HEK293 (cell line): ENCODE data around the gene DMD.

Source experiments
- CTCF ChIA-PET: fragments of 350-600 bp; formaldehyde crosslinking; extraction: SDS; loops from one replicate; lab custom pipeline; 2021; ENCODE audit warnings: antibody characterized with exemption; lab: Yijun Ruan, JAX
- POLR2A ChIA-PET: fragments of 300-600 bp; formaldehyde crosslinking; extraction: SDS; loops from one replicate; lab custom pipeline; 2020; ENCODE audit warnings: antibody characterized with exemption, inconsistent platforms; lab: Yijun Ruan, JAX
- H3K27ac ChIP-seq: fragments of 200-500 bp; sonication (Bioruptor generic); 2 replicates; pipeline ENCODE4 v1.5.1; 2014; ENCODE audit warnings: low read depth, low read length, control low read depth, inconsistent platforms; ENCODE audit errors: extremely low read depth
- H3K36me3 ChIP-seq, 2 experiments: fragments of 200-500 bp in 1 of 2; sonication (Bioruptor generic) in 1 of 2; 1 replicate in 1 of 2; 2 replicates in 1 of 2; pipeline ENCODE4 v1.5.1; 2014 to 2017; ENCODE audit warnings: inconsistent platforms in 2 of 2, low read length in 2 of 2; ENCODE audit not compliant: control insufficient read depth in 2 of 2, insufficient read depth in 1 of 2
- H3K4me1 ChIP-seq: fragments of 200-500 bp; sonication (Bioruptor generic); 2 replicates; pipeline ENCODE4 v1.5.1; 2014; ENCODE audit warnings: mild to moderate bottlenecking, low read length, inconsistent platforms; ENCODE audit not compliant: control insufficient read depth, insufficient read depth
- H3K4me3 ChIP-seq: 2 replicates; pipeline ENCODE4 v1.5.1; 2011; ENCODE audit warnings: low read depth, mild to moderate bottlenecking, control low read depth, low read length, moderate library complexity
- H3K9me3 ChIP-seq: fragments of 200-500 bp; sonication (Bioruptor generic); 2 replicates; pipeline ENCODE4 v1.5.1; 2014; ENCODE audit warnings: low read depth, low read length, inconsistent platforms; ENCODE audit not compliant: control insufficient read depth, insufficient read depth
- KLF8 ChIP-seq: fragments of 450-650 bp; formaldehyde crosslinking; IDR thresholded peaks from 2 replicates; pipeline ENCODE4 v1.5.1; 2016; ENCODE audit warnings: missing biosample characterization, missing genetic modification characterization
- MEIS1 ChIP-seq: sonication (generic); formaldehyde crosslinking; IDR thresholded peaks from 2 replicates; pipeline ENCODE4 v1.8.1; 2022; ENCODE audit warnings: missing genetic modification reagents, mild to moderate bottlenecking, borderline replicate concordance
- OVOL3 ChIP-seq: fragments of 450-650 bp; formaldehyde crosslinking; IDR thresholded peaks from 2 replicates; pipeline ENCODE4 v1.5.1; 2016; ENCODE audit warnings: missing biosample characterization, missing genetic modification characterization
- PATZ1 ChIP-seq: fragments of 450-650 bp; formaldehyde crosslinking; IDR thresholded peaks from 2 replicates; pipeline ENCODE4 v1.5.1; 2016; ENCODE audit warnings: missing biosample characterization, missing genetic modification characterization
- SALL2 ChIP-seq: fragments of 450-650 bp; formaldehyde crosslinking; IDR thresholded peaks from 2 replicates; pipeline ENCODE4 v1.5.0; 2017; ENCODE audit warnings: missing biosample characterization, mild to moderate bottlenecking, missing genetic modification characterization, borderline replicate concordance
- ZBTB6 ChIP-seq: fragments of 450-650 bp; formaldehyde crosslinking; IDR thresholded peaks from 2 replicates; pipeline ENCODE4 v1.5.1; 2017; ENCODE audit warnings: missing biosample characterization, missing genetic modification characterization
- ZFP69B ChIP-seq: fragments of 450-650 bp; formaldehyde crosslinking; IDR thresholded peaks from 2 replicates; pipeline ENCODE4 v1.5.1; 2016; ENCODE audit warnings: missing biosample characterization, missing genetic modification characterization
- ZIC2 ChIP-seq: fragments of 450-650 bp; formaldehyde crosslinking; IDR thresholded peaks from 2 replicates; pipeline ENCODE4 v1.5.1; 2016; ENCODE audit warnings: missing biosample characterization, missing genetic modification characterization
- ZNF112 ChIP-seq: fragments of 450-650 bp; formaldehyde crosslinking; IDR thresholded peaks from 2 replicates; pipeline ENCODE4 v1.5.0; 2017; ENCODE audit warnings: missing biosample characterization, missing genetic modification characterization
- ZNF121 ChIP-seq: fragments of 450-650 bp; formaldehyde crosslinking; IDR thresholded peaks from 2 replicates; pipeline ENCODE4 v1.5.1; 2016; ENCODE audit warnings: missing biosample characterization, missing genetic modification characterization
- ZNF133 ChIP-seq: fragments of 450-650 bp; formaldehyde crosslinking; IDR thresholded peaks from 2 replicates; pipeline ENCODE4 v1.5.1; 2016; ENCODE audit warnings: missing biosample characterization, missing genetic modification characterization
- ZNF214 ChIP-seq: fragments of 450-650 bp; formaldehyde crosslinking; IDR thresholded peaks from 2 replicates; pipeline ENCODE4 v1.5.1; 2017; ENCODE audit warnings: missing biosample characterization, mild to moderate bottlenecking, missing genetic modification characterization, borderline replicate concordance
- ZNF266 ChIP-seq: fragments of 450-650 bp; formaldehyde crosslinking; IDR thresholded peaks from 2 replicates; pipeline ENCODE4 v1.5.1; 2016; ENCODE audit warnings: missing biosample characterization, missing genetic modification characterization, low read depth
- ZNF274 ChIP-seq, 2 experiments: fragments of 200-500 bp in 1 of 2; fragments of 450-650 bp in 1 of 2; sonication (Bioruptor generic) in 1 of 2; formaldehyde crosslinking in 1 of 2; IDR thresholded peaks; 2 replicates each; pipeline versions ENCODE4 v1.5.1 to v1.6.1; 2014 to 2016; ENCODE audit warnings: borderline replicate concordance in 1 of 2, inconsistent platforms in 1 of 2, low read length in 1 of 2, missing biosample characterization in 1 of 2, missing genetic modification characterization in 1 of 2
- ZNF354C ChIP-seq: fragments of 450-650 bp; formaldehyde crosslinking; IDR thresholded peaks from 2 replicates; pipeline ENCODE4 v1.5.1; 2016; ENCODE audit warnings: missing biosample characterization, missing genetic modification characterization, low read depth, borderline replicate concordance
- ZNF48 ChIP-seq: fragments of 450-650 bp; formaldehyde crosslinking; IDR thresholded peaks from 2 replicates; pipeline ENCODE4 v1.5.1; 2016; ENCODE audit warnings: missing biosample characterization, missing genetic modification characterization
- ZNF513 ChIP-seq: fragments of 450-650 bp; IDR thresholded peaks from 2 replicates; pipeline ENCODE4 v1.5.1; 2018; ENCODE audit warnings: missing biosample characterization, missing genetic modification characterization
- ZNF521 ChIP-seq: fragments of 450-650 bp; formaldehyde crosslinking; IDR thresholded peaks from 2 replicates; pipeline ENCODE4 v1.5.1; 2017; ENCODE audit warnings: missing biosample characterization, mild to moderate bottlenecking, missing genetic modification characterization
- ZNF629 ChIP-seq: fragments of 450-650 bp; formaldehyde crosslinking; IDR thresholded peaks from 2 replicates; pipeline ENCODE4 v1.5.1; 2017; ENCODE audit warnings: missing biosample characterization, missing genetic modification characterization
- ZNF645 ChIP-seq: fragments of 450-650 bp; formaldehyde crosslinking; IDR thresholded peaks from 2 replicates; pipeline ENCODE4; 2016; ENCODE audit warnings: missing biosample characterization, missing genetic modification characterization
- ZNF658 ChIP-seq: fragments of 450-650 bp; formaldehyde crosslinking; IDR thresholded peaks from 2 replicates; pipeline ENCODE4; 2016; ENCODE audit warnings: missing biosample characterization, missing genetic modification characterization
- ZNF660 ChIP-seq: fragments of 450-650 bp; IDR thresholded peaks from 2 replicates; pipeline ENCODE4 v1.5.1; 2018; ENCODE audit warnings: missing biosample characterization, mild to moderate bottlenecking, missing genetic modification characterization
- ZNF843 ChIP-seq: fragments of 450-650 bp; formaldehyde crosslinking; IDR thresholded peaks from 2 replicates; pipeline ENCODE4 v1.5.1; 2016; ENCODE audit warnings: missing biosample characterization, missing genetic modification characterization
- ZSCAN23 ChIP-seq: fragments of 450-650 bp; formaldehyde crosslinking; IDR thresholded peaks from 2 replicates; pipeline ENCODE4 v1.5.1; 2016; ENCODE audit warnings: missing biosample characterization, missing genetic modification characterization

DMD gene

GRCh38 chrX:31338991-31339350 is 1872.4 kb downstream of the DMD start (continued):
- TF ChIP-seq ZNF843 (no peak), ZNF48 (no peak), OVOL3 (tag by site-specific recombination) (no peak), ZNF266 (tag by site-specific recombination) (no peak), ZNF112 (tag by site-specific recombination) (no peak), MEIS1 (CRISPR knock-in tag) (no peak), SALL2 (tag by site-specific recombination) (no peak)

GRCh38 chrX:31337332-31337731 is 1874.0 kb downstream of the DMD start:
- Histone ChIP-seq H3K36me3 (no peaks in the 10 kb centered on the region), H3K4me3 (no peak overlapping the region), H3K9me3 (no peaks in the 10 kb centered on the region), H3K27ac (no peak overlapping the region), H3K4me1 (peaks cover 9% of the 10 kb centered on the region; the same call in 1 of the 2 replicates)
- TF ChIP-seq ZFP69B: no peak
- ChIA-PET CTCF (interaction anchor here (0.6 kb wide), 1 partner anchor 11 kb away, joined by 3 read pairs; no protein-coding TSS in a partner anchor), POLR2A (no interaction called here)

GRCh38 chrX:31336419-31336818 is 1874.9 kb downstream of the DMD start:
- Histone ChIP-seq H3K27ac (no peak overlapping the region), H3K4me3 (no peak overlapping the region), H3K9me3 (no peaks in the 10 kb centered on the region), H3K36me3 (no peaks in the 10 kb centered on the region), H3K4me1 (peaks cover 12% of the 10 kb centered on the region)
- no peak for TF ChIP-seq ZNF658 (tag by site-specific recombination)
- TF ChIP-seq ZNF843: no peak
- TF ChIP-seq ZNF133 (tag by site-specific recombination): no peak
- TF ChIP-seq ZNF48: no peak
- no peak for TF ChIP-seq ZNF645 (tag by site-specific recombination)
- no peak for TF ChIP-seq ZSCAN23 (tag by site-specific recombination)
- no peak for TF ChIP-seq PATZ1 (tag by site-specific recombination)
- TF ChIP-seq ZNF274 (IDR thresholded peaks at IDR 0.05; ENCODE audit: low read length): no peak
- TF ChIP-seq ZNF274 (tag by site-specific recombination; IDR thresholded peaks at IDR 0.05; ENCODE audit: borderline replicate concordance): no peak
- no peak for TF ChIP-seq ZBTB6 (tag by site-specific recombination)
- TF ChIP-seq ZNF121 (tag by site-specific recombination): no peak
- no peak for TF ChIP-seq ZNF513 (tag by site-specific recombination)
- no peak for TF ChIP-seq KLF8 (tag by site-specific recombination)
- no peak for TF ChIP-seq ZNF354C (tag by site-specific recombination)
- no peak for TF ChIP-seq ZNF521
- no peak for TF ChIP-seq ZNF214
- no peak for TF ChIP-seq ZNF660 (tag by site-specific recombination)
- TF ChIP-seq ZNF629 (tag by site-specific recombination): no peak
- TF ChIP-seq ZNF266 (tag by site-specific recombination): no peak
- no peak for TF ChIP-seq ZIC2
- ChIA-PET POLR2A (no interaction called here), CTCF (interaction anchor here (1.0 kb wide), 2 partner anchors 11 to 86 kb away, joined by 3 to 5 read pairs; no protein-coding TSS in a partner anchor)
